ENCODE data around the gene TTC39B.

Gene TTC39B

GRCh38 chr9:15115702-15116101 lies 191.3 kb downstream of the TTC39B start:
- no peak for DNase-seq

- no peak for DNase-seq
Observed at GRCh38 chr9:15115041-15115440, 192.0 kb downstream of the TTC39B start.
